Stimulated activated memory B cell treated with anti-CD40 and anti-IgM and Interleukin-4, amounts not matched to agents 10 μg/mL and 1 μg/mL and 100 μg/mL, for 72 hours (primary cell): ENCODE data around the gene NPEPPS.

Experiments
- ATAC-seq: fragments of 150-1000 bp; cut with Tn5 transposase; 2 replicates; pipeline ENCODE4 v1.10.0; 2021
- H3K27ac Mint-ChIP-seq: one replicate; pipeline ENCODE4 v1.8.0; 2022; ENCODE audit warnings: mild to moderate bottlenecking, mixed read lengths
- H3K27me3 Mint-ChIP-seq: one replicate; pipeline ENCODE4 v1.8.0; 2022; ENCODE audit warnings: mixed read lengths
- H3K36me3 Mint-ChIP-seq: one replicate; pipeline ENCODE4 v1.8.0; 2022; ENCODE audit warnings: mixed read lengths
- H3K4me1 Mint-ChIP-seq: one replicate; pipeline ENCODE4 v1.8.0; 2022; ENCODE audit warnings: mixed read lengths
- H3K4me3 Mint-ChIP-seq: one replicate; pipeline ENCODE4 v1.8.0; 2022; ENCODE audit warnings: mild to moderate bottlenecking, moderate library complexity, mixed read lengths
- H3K9me3 Mint-ChIP-seq: one replicate; pipeline ENCODE4 v1.8.0; 2022; ENCODE audit warnings: mixed read lengths

Gene NPEPPS

GRCh38 chr17:47654991-47655390 is 124.1 kb downstream of the NPEPPS start:
- Mint-ChIP-seq H3K27me3 (no peaks in the 10 kb centered on the region), H3K27ac (peak overlapping the region; percentile 48), H3K4me1 (peaks cover 63% of the 10 kb centered on the region), H3K9me3 (no peaks in the 10 kb centered on the region), H3K4me3 (no peak overlapping the region), H3K36me3 (peaks cover 58% of the 10 kb centered on the region)
- no peak for ATAC-seq

- Mint-ChIP-seq H3K4me1 (peaks cover 55% of the 10 kb centered on the region), H3K36me3 (peaks cover 50% of the 10 kb centered on the region), H3K27me3 (no peaks in the 10 kb centered on the region), H3K27ac (peak overlapping the region; percentile 64), H3K4me3 (peak overlapping the region; percentile 66), H3K9me3 (no peaks in the 10 kb centered on the region)
- peak; percentile 89 for ATAC-seq
Measured at GRCh38 chr17:47660064-47660492, 129.2 kb downstream of the NPEPPS start.

- Mint-ChIP-seq H3K36me3 (peaks cover 52% of the 10 kb centered on the region), H3K4me3 (peak overlapping the region; percentile 70), H3K9me3 (no peaks in the 10 kb centered on the region), H3K27me3 (no peaks in the 10 kb centered on the region), H3K27ac (peak overlapping the region; percentile 85), H3K4me1 (peaks cover 36% of the 10 kb centered on the region)
- peak; percentile 80 for ATAC-seq
Measured at GRCh38 chr17:47663912-47664623, 133.2 kb downstream of the NPEPPS start.

- peak overlapping the region; percentile 85 for H3K27ac Mint-ChIP-seq
- H3K9me3 Mint-ChIP-seq: no peaks in the 10 kb centered on the region
- H3K4me1 Mint-ChIP-seq: peaks cover 31% of the 10 kb centered on the region
- H3K36me3 Mint-ChIP-seq: peaks cover 54% of the 10 kb centered on the region
- no peak overlapping the region for H3K4me3 Mint-ChIP-seq
- ATAC-seq: no peak
- H3K27me3 Mint-ChIP-seq: no peaks in the 10 kb centered on the region
Measured at GRCh38 chr17:47664624-47664941, 133.7 kb downstream of the NPEPPS start.

- no peak for ATAC-seq
- Mint-ChIP-seq H3K4me3 (no peak overlapping the region), H3K36me3 (peaks cover 63% of the 10 kb centered on the region), H3K27ac (no peak overlapping the region), H3K27me3 (no peaks in the 10 kb centered on the region), H3K9me3 (no peaks in the 10 kb centered on the region), H3K4me1 (peaks cover 31% of the 10 kb centered on the region)
Measured at GRCh38 chr17:47665655-47666054, 134.7 kb downstream of the NPEPPS start.

DNA sequence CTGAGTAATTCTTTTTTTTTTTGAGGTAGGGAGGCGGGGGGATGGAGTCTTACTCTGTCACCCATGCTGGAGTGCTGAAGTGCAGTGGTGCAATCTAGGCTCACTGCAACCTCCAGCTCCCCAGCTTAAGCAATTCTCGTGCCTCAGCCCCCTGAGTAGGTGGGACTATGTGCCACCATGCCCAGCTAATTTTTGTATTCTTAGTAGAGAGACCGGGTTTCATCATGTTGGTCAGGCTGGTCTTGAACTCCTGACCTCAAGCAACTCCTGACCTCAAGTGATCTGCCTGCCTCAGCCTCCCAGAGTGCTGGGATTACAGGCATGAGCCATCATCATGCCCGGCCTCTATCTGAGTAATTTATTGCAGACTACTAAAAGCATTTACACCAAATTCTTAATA is 138.2 kb downstream of the NPEPPS start:
- no peak overlapping the region for H3K4me3 Mint-ChIP-seq
- no peaks in the 10 kb centered on the region for H3K9me3 Mint-ChIP-seq
- peaks cover 64% of the 10 kb centered on the region for H3K36me3 Mint-ChIP-seq
- H3K4me1 Mint-ChIP-seq: peaks cover 13% of the 10 kb centered on the region
- no peak overlapping the region for H3K27ac Mint-ChIP-seq
- H3K27me3 Mint-ChIP-seq: no peaks in the 10 kb centered on the region
- no peak for ATAC-seq

- peaks cover 7% of the 10 kb centered on the region for H3K4me1 Mint-ChIP-seq
- H3K9me3 Mint-ChIP-seq: no peaks in the 10 kb centered on the region
- H3K4me3 Mint-ChIP-seq: no peak overlapping the region
- peak overlapping the region; percentile 63 for H3K27ac Mint-ChIP-seq
- ATAC-seq: no peak
- peaks cover 68% of the 10 kb centered on the region for H3K36me3 Mint-ChIP-seq
- no peaks in the 10 kb centered on the region for H3K27me3 Mint-ChIP-seq
Measured at GRCh38 chr17:47670064-47670463, 139.2 kb downstream of the NPEPPS start.
